Endothelial cell of umbilical vein (primary cell): Measurements from ENCODE around the gene PPM1L.

Source experiments
- CTCF ChIP-seq, 2 donors: IDR thresholded peaks; 1 replicate in 1 of 2; 2 replicates in 1 of 2; pipeline ENCODE4 v1.5.1; 2011; ENCODE audit warnings: low read length in 2 of 2, mild to moderate bottlenecking in 2 of 2, moderate library complexity in 2 of 2, control low read depth in 1 of 2, inconsistent platforms in 1 of 2, low read depth in 1 of 2; ENCODE audit not compliant: insufficient read depth in 1 of 2; ENCODE audit errors: extremely low read depth in 1 of 2
- EZH2 ChIP-seq: IDR thresholded peaks from 2 replicates; pipeline ENCODE4 v1.6.1; 2012; ENCODE audit warnings: borderline replicate concordance, low read depth, mild to moderate bottlenecking, moderate library complexity, low read length, inconsistent platforms; ENCODE audit not compliant: severe bottlenecking
- GATA2 ChIP-seq: IDR thresholded peaks from 2 replicates; pipeline ENCODE4 v1.7.0; 2011; ENCODE audit warnings: low read depth, mild to moderate bottlenecking, moderate library complexity, mixed read lengths, low read length; ENCODE audit not compliant: insufficient read length, insufficient read depth
- JUN ChIP-seq: IDR thresholded peaks from 2 replicates; pipeline ENCODE4 v1.6.1; 2011; ENCODE audit warnings: borderline replicate concordance, low read depth; ENCODE audit not compliant: insufficient read length, insufficient read depth
- MYC ChIP-seq: IDR thresholded peaks from one replicate; pipeline ENCODE4 v1.6.1; 2011; ENCODE audit warnings: mild to moderate bottlenecking, low read depth, low read length
- POLR2A ChIP-seq: IDR thresholded peaks from 2 replicates; pipeline ENCODE4 v1.6.1; 2012; ENCODE audit warnings: low read depth, mild to moderate bottlenecking, control low read depth, low read length
- POLR2AphosphoS5 ChIP-seq: IDR thresholded peaks from 2 replicates; pipeline ENCODE4 v1.6.1; 2012; ENCODE audit warnings: low read depth, mild to moderate bottlenecking, control low read depth, low read length, moderate library complexity; ENCODE audit not compliant: insufficient read depth

GRCh38 chr3:161035711-161036110 lies 279.7 kb downstream of the PPM1L start:
- TF ChIP-seq CTCF (IDR thresholded peaks at IDR 0.05; ENCODE audit: extremely low read depth in 1 of 2, insufficient read depth in 1 of 2, low read depth in 1 of 2, low read length in 2 of 2) = no peak
- TF ChIP-seq POLR2A = no peak
- no peak for TF ChIP-seq EZH2
- TF ChIP-seq POLR2AphosphoS5 = no peak
- no peak for TF ChIP-seq GATA2
- TF ChIP-seq MYC = no peak
- TF ChIP-seq JUN = peak; percentile 38
